ENCODE measurements around the gene PCK2.

The PCK2 gene

GRCh38 chr14:24060984-24061913 is 32.9 kb upstream of the PCK2 start:
- DNase-seq (ENCODE audit: low read depth in 2 of 2), result no peak

DNA sequence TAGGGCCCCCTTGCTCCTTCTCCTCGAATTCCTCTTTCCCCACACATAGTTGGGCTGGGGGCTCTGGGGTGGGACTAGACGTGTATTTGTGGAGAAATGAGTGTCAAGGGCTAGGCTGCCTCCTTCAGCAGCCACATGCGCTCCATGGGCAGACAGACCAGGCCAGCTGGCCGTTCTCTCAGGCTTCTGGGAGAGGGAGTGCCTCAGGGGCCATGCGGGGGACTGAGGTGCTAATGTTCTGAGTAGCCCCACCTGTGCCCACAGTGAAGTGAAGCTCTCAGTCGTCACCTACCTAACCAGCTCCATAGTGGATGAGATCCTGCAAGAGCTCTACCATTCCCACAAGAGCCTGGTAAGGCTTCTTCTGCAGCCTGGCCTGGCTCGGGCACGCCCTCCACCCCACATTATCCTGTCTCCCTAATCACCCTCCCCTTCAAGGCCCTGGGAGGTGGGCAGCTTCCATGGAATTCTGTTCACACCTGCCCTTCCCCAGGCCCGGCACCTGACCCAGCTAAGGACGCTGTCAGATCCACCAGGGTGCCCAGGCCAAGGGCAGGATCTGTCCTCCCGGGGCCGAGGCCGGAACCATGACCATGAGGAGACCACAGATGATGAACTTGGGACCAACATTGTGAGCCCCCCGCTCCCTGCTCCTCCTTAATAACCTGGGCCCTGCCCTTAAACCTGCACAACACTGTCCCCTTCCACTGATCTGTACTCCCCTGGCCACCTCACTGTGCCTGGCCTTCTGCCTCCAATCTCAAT is 31.7 kb upstream of the PCK2 start:
- DNase-seq (ENCODE audit: low read depth in 2 of 2), result no peak

- no peak for DNase-seq (ENCODE audit: low read depth in 2 of 2)
Observed at GRCh38 chr14:24063263-24063836, 30.8 kb upstream of the PCK2 start.

DNA sequence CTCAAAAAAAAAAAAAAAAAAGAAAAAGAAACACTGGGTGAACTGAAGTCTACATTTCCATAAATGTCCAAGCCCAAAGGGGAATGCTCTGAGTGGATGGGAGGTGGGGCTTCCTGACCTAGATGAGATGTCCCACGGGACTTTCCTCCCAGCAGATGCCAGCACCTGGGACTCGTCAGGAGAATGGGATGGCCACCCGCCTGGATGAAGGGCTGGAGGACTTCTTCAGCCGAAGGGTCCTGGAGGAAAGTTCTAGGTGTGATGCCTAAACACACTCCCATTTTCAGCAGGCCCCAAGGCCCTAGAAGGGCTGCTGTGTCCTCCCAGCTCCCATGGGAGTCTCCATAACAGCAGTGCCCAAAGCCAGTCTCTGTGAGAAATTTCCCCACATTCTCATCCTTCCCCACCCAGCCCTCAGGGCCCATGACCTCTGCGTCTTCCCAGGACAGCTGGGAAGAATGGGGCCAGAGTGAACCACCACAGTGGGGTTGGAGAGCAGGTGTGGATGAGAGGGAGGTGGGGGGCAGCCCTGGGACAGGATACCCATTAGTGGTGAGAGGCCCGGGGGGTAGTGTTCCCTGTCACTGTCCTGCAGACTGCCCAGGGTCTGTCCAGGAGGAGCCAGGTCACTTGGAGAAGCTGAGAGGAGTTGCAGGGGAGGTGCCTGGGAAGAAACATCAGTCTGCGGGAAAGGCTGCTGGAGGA is 29.9 kb upstream of the PCK2 start:
- no peak for DNase-seq (ENCODE audit: low read depth in 2 of 2)

- no peak for DNase-seq (ENCODE audit: low read depth in 2 of 2)
Observed at GRCh38 chr14:24064856-24065255, 29.3 kb upstream of the PCK2 start.

DNA sequence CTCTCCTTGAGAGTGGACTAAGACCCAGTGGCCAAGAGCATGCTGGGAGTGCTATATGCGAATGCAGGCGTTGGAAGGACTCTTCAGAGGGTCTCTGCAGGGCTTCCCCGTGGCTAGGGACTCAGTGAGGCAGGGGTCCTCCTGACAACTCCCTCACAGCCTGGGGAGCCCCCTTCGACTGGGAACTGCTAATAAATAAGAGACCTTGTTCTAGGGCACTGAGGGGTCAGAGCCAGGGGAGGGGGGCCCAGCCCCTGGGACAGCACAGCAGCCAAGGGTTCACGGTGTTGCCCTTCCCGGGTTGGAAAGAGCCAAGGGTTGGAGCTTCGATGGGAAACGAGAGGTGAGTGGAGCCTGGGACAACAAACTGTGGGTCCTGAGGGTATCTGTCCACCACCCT is 28.7 kb upstream of the PCK2 start:
- no peak for DNase-seq (ENCODE audit: low read depth in 2 of 2)

- no peak for DNase-seq (ENCODE audit: low read depth in 2 of 2)
Observed at GRCh38 chr14:24066496-24067132, 27.5 kb upstream of the PCK2 start.

DNA sequence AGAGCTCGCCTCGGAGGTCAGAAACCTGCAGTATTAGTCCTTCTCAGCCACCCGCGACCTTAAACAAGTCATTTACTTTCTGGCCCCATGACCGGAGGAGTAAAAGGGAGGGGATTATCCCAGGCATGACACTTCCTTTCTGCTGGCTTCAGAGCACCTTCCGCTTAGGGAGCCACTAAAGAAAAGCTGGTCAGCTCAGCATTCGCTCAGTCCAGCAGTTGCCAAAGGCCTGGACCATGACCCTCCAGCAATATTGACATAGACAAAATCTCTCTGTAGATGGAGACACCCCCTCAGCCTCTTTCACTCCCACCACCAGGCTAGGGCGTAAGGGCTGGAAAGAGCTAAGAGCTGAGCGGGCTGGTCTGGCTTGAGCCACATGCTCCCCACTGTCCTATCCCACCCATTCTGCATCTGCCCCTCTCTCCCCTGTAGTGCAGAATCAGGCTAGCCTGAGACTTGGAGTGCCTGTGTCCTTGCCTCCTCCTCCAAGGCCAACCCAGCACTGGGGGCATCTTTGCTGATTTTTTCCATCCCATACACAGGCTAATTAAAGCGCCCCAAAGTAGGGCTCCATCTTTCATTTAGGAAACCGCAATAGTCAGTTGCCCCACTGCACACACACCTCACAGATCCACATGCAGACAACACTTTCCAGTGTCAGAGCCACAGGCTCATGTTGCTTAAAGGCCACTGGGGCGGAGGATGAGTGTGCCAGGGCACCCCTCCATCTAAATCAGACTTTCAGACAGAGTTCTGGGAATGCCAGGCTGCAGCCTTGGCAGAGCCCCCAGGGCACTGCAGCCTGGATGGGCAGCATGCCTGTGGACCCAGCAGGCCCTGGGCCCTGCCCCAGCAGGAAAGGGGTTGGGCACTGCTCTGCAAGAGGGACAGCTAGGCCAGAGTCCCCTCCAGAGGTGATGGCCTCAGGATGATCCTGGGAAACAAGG is 26.7 kb upstream of the PCK2 start:
- no peak for DNase-seq (ENCODE audit: low read depth in 2 of 2)

- DNase-seq (ENCODE audit: low read depth in 2 of 2), result no peak
Observed at GRCh38 chr14:24068711-24069410, 25.2 kb upstream of the PCK2 start.

DNA sequence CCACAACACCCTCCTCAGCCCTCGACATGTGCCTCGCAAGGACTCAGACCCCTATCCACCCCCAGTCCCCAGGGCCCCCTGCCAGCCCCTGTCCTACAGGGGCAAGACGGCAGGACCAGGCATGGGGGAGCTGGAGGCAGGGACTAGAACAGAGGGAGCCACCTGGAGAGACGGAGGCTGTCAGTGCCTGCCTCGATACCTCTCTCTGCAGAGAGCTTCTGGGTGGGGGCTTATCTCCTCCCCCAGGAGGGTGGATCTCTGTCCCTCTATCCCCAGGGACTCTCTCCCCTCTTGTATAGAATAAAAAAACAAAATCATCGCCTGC is 24.7 kb upstream of the PCK2 start:
- DNase-seq (ENCODE audit: low read depth in 2 of 2), result no peak

GRCh38 chr14:24070285-24071143 is 23.6 kb upstream of the PCK2 start:
- DNase-seq (ENCODE audit: low read depth in 2 of 2), result no peak

DNA sequence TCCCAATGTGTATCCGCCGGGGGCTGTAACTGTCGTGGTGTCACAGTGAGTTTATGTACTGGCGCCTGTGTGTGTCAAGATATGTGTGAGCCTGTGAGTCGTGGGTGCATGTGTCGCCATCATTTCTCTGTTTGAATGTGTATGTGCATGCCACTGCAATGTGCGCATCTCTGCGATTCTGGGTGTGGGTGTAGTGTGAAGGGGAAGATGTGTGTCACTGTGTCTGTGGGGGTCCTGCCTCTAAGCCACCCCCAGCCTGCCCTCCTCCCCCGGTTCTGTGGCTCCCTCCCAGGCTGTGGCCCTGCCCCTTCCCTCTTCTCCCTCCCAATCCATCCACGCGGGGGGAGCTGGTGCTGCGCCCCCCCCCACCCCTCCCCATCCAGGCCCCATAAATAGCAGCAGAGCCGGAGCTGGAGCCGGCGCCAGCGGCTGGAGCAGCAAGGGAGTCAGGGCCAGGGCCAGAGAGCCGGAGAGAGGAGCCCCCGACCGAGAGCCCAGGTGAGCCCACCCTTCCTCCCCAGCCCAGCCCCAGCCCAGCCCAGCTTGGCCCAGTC is 22.9 kb upstream of the PCK2 start, which contains the start of gene CPNE6:
Gene CPNE6, plus strand, starts transcription at position 419 of the 554 bp plus-strand sequence. CDS start 1,375 bp downstream, outside the sequence.
- no peak for DNase-seq (ENCODE audit: low read depth in 2 of 2)

GRCh38 chr14:24071836-24072430 is 22.2 kb upstream of the PCK2 start:
- no peak for DNase-seq (ENCODE audit: low read depth in 2 of 2)

GRCh38 chr14:24072436-24072835 is 21.7 kb upstream of the PCK2 start:
- no peak for DNase-seq (ENCODE audit: low read depth in 2 of 2)

DNA sequence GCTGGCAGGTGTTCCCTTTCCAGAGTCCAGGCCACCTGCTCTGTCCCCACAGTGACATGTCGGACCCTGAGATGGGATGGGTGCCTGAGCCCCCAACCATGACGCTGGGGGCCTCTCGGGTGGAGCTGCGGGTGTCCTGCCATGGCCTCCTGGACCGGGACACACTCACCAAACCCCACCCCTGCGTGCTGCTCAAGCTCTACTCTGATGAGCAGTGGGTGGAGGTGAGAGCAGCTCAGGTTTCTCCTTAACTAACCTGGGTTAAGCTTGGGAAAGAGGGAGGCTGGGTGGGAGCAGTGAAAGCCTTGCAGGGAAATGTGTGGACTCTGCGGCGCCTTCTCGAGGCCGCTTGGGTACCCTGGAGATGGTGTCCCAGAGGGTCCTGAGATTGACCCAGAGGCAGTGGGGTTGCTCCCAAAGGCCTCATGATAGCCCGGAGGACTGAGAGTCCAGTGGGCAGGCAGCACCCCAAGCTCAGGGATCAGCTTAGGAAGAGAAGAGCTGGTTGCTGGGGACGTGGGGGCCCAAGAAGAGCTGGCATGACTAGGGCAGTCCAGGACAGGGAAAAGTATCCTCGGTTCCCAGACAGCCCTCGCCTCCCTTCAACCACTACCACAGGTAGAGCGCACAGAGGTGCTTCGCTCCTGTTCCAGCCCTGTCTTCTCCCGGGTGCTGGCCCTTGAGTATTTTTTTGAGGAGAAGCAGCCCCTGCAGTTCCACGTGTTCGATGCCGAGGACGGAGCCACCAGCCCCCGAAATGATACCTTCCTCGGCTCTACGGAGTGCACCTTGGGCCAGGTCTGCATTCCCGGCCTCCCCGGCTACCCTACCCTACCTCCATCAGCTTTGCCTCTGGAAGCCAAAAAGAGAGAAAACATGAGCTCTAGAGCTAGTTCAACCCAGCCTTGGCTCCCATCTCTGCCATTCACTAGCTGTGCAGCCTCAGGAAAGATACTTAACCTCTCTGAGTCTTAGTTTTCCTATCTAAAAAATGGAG is 20.9 kb upstream of the PCK2 start:
- DNase-seq (ENCODE audit: low read depth in 2 of 2), result no peak

- DNase-seq (ENCODE audit: low read depth in 2 of 2), result no peak
Observed at GRCh38 chr14:24074625-24075484, 19.3 kb upstream of the PCK2 start.
